Glomerular visceral epithelial cell (primary cell): ENCODE measurements around the gene ANKRD44.

Source experiments
- DNase-seq: peaks from one replicate; pipeline ENCODE4 v3.0.0-alpha.2; 2016; ENCODE audit errors: extremely low spot score

The ANKRD44 gene

DNA sequence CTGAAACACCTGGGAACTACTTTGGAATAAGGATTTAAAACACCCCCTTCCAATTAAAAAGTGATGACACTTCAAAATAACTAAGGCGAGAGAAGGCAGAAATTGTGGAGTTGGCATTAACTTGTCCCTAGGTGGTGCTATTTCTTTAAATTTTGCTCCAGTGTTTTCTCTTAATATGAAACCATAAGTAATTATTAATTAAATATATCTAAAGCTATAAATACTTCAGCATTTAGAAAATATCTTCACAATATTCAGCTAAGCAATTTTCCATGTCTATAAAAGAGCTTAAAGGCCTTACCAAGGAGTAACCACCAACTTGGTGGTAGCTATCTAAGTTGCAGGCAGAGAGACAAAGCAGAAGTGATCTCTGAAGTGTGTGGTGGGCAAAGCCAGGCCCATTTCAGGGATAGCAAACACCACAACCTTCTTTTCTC, 197.3 kb downstream of the ANKRD44 start:
- peak; percentile 30 for DNase-seq

DNA sequence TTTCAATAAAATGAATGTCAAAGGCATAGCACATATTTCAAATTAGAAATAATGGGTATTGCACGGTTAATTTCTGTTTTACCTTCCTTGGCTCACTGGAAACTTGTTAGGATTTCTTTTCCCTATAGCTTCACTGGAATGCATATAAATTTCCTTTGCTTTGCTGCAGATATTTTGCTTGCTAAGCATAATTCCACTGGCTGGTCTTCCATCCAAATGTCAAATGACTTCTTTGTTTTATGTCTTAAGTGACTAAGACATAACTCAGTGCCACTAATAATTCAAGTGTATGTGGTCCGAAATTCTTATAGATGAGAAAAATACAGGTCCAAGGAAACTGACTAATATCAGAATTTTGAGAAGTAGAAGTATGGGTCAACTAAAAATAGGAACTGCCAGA, 201.3 kb downstream of the ANKRD44 start:
- no peak for DNase-seq

DNA sequence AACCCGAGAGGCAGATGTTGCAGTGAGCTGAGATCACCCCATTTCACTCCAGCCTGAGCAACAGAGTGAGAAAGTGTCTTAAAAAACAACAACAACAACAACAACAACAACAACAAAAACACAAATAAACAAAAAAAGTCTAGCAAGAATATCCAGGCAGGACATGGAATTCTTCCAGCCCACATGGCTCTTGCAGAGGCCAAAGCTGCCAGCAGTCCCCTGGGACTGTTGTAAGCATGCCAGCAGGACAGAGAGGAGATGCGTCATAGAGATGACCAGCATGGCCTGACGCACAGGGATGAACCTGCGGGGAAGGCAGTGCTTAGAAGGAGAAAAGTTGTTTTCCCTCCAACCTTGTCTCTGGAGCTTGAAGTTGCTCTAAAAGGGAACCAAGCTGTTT, 201.8 kb downstream of the ANKRD44 start:
- DNase-seq = peak; percentile 18

DNA sequence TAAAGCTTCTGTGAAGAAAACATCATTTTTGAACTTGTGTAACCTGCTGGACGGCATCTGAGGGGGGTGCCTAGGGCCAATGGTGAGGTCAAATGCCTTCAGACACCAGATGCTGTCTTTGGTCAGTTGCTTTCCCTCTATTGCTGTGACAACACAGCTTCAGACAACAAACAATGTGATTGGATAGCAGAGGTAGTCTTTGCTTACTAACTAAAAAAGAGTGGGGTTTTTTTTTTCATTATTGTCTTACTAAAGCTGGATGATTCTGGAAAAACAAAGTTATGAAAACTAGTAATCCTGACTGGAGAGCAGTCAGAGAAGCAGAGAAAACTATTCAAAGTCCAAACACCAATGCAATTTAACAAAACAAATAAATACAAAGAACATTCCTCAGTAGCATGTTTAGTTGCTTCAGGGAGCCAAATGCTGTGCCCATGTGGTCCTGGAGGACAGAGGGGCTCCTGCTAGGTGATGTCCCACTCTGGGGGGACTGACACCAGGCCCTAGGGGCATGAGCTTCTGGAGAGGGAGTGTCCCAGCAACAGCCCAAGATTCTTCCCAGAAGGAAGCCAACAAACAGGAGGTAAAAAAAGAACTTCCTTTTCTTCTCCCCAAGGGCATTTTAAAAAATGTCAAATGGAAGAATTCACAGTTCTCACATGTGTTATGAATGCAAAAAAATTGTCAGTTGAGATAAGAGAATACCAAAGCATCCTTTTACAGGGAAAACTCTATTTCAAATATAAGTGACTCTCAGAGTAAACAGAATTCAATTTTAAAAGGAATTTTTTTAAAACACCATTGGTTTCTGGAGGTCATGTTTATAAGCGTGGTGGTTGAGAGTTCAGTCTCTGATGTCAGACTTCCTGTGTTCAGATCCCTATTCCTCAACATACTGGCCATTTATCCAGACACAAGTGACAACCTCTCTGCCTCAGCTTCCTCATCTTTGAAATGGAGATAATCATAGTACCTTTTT, 203.0 kb downstream of the ANKRD44 start:
- no peak for DNase-seq

DNA sequence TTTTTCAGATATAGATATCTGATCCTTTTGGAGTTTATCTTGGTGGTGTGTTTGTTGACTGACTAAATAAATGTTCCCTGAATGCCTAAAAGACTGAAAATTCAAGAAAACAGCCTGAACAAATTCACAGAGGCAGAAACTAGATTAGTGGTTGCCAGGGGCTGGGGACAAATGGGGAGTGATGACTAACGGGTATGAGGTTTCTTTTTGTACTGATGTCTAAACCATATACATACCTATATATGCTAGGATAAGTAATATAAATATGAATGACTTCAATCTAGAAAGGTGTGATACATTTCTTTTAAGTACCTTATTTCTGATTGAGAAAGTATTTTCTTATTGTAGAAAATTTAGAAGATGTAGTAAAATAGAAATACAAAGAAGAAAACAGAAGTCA, 207.2 kb downstream of the ANKRD44 start:
- DNase-seq = no peak

DNA sequence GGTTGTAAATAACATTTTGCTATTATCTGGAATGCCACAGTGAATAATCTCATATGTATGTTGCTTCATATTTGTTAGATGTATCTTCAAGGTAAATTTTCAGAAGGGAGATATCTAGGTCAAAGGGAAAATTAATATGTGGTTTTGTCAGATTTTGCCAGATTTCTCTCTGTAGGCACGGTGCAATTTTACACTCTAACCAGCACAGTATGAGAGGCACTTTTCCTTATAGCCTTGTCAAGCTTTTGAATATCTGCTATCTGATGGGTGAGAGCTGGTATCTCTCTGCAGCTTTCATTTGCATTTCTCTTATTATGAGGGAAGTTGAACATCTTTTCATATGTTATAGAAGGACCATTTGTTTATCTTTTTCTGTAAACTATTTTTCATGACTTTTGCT, 208.3 kb downstream of the ANKRD44 start:
- DNase-seq = no peak

DNA sequence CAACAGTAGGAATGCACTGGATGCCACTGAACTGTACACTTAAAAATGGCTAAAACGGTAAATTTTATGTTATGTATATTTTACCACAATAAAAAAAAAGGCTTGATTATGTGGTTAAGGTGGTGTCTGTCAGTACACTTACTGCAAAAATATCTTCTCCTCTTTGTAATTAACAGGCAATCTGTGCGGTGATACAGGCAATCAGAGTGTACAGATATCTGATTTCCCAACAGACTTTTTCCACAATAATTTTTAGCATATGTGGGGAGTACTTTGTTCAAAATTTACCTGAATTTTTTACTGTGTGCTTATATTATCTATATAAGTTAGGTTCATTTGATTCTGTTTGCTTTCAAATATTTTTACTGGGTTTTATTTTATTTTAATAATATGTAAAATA, 209.1 kb downstream of the ANKRD44 start:
- no peak for DNase-seq

DNA sequence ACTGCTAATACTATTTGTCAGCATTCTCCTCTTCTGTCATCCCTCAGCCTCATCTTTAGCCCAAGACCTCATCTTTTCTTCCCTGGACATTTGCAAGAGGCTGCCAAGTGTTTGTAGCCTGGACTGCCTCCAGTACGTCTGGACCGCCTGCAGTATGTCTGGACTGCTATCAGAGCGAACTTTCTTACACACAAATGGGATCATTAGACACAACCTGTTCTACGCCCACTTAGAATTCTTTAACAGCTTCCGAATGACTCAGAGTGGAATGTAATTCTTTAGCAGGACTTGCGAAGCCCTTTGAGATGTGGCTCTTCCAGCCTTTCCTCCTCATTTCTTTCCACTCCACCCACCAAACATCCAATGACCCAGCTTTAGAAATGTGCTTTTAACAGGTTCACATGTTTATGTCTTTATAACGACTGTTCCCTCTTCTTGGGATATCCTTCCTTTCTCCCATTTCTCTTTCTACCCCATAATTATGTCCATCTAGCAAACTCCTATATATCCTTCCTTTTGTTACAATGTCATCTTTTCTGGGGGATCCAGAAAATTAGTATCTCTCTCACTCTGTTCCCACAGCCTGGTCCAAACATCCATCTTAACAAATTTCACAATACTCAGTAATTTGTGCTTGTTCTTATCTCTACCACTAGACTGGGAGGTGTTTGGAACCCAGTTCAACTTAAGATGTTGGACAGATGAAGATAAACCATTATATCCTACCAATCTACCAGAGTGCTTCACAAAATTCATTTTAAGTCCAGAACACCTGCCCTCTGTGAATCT, 212.8 kb downstream of the ANKRD44 start:
- no peak for DNase-seq

DNA sequence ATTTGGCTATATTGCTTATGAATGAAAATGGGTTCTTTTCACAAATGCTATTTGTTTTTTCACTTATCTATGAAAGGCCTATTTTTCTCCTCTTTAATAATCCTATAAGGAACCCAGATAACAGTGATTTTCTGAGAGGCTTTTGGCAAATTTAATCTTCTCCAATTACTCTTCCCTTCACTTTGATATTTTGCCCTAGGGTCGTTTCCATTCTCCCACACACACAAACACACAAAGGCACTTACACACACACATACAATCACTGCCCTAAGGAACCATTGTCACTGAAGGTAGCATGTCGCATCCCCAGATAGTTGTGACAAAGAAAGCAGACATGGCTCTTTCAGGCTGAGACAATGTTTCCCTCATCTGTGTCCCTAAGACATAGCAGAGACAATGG, 213.9 kb downstream of the ANKRD44 start:
- no peak for DNase-seq

DNA sequence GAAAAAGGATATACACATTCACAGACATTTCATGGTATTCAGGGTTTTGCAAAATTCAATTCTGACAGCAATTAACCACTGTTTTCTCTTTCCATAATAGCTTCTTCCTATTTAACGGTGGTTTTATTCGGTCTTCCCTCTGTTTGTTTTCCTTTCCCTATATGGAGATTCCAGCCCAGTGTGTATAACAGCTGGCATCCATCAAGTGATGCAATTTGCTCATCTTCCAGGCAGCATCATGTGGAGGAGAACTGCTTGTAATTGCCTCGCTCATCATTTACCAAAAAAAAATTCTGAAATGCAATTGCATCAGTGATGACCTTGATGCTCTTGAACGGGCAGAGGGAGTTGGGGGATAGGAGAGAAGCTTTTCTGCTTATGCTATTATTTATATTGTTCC, 218.1 kb downstream of the ANKRD44 start:
- DNase-seq = no peak

DNA sequence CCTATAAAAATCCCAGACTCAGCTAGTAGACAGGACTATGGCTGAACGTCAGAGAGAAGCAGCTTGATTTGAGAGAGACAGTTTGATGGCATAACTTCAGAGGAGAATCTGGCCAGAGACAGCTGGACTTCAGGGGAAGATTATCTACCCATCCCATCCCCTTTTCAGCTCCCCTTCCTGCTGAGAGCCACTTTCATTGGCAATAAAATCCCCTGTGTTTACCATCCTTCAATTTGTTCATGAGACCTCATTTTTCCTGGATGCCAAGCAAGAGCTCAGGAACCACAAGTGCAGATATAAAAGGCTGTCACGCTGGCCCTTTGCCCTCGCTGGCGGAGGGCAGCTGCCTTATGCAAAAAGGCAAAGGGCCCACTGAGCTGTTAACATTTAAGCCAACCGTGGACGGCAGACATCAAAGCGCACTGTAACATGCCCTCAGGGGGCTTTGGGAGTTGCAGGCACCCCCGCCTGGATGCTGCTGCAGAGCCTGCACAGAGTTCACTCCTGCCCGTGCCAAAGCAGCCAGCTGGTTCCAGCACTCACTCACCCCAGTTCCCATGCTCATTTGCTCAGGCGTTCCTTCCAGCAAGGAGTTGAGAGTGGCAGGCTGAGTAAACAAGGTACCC, 219.7 kb downstream of the ANKRD44 start:
- no peak for DNase-seq

DNA sequence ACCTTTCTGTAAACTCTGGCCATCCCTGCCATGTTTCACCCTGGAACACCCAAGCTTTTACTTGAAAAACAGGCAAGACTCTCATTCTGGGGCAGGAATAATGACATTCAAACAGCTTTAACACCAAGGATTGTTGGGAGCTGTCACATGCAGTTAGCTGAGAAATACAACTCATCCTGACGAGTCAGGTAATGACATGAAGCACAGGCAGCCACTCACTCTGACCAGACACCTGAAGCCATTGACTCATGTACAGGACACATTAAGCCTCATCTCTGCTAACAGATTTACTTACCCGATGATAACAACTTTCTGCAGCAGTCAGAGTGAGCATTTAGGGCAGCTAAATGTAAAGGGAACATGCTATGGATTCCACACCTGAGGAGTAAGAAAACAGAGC, 220.9 kb downstream of the ANKRD44 start:
- no peak for DNase-seq

DNA sequence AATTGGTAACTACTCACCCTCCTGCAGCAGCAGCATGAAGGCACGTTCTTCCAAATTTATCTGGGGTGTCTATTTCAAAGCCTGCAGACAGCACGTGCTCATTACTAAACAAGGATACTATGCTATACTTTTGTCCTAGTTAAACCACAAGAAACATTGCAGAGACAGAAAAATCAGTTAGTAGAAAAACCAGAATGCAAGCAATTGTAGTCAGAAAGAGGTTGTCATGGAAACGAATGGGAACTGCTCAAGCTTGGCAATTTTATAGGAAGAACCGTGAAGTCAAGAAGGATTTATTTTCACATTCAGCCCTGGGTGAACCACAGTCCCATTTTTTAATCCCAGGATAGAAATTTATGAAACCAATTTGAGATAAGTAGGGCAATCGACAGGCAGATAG, 221.9 kb downstream of the ANKRD44 start:
- DNase-seq = peak; percentile 43

DNA sequence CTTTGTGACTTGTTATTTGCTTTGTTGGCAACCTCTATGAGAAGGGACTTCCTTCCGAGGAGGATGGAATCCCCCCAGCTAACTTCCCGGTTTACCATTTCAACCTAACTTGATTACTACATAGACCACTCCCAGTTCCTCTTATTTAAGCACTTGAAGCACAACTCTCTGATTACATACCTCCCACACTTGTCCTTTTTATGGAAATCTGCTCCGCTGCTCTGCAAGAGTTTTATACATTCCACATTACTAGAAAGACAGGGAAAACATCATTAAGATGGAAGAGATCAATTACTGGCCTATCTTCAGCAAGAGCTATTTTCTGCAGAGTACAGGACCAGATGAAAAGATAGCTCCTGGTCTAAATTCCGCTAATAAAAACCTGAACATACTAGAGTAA, 224.1 kb downstream of the ANKRD44 start:
- no peak for DNase-seq

DNA sequence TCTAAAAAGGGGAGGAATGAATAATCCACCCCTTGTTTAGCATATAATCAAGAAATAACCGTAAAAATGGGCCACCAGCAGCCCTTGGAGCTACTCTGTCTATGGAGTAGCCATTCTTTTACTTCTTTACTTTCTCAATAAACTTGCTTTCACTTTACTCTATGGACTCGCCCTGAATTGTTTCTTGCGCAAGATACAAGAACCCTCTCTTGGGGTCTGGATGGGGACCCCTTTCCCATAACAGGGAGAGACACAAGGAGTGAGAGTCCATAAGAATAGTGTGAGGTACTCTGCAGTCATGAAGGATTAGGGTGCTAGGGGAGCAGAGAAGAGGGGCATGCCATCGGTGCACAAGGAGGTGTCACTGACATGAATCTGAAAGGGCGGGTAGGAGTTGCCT, 224.9 kb downstream of the ANKRD44 start:
- DNase-seq = no peak

DNA sequence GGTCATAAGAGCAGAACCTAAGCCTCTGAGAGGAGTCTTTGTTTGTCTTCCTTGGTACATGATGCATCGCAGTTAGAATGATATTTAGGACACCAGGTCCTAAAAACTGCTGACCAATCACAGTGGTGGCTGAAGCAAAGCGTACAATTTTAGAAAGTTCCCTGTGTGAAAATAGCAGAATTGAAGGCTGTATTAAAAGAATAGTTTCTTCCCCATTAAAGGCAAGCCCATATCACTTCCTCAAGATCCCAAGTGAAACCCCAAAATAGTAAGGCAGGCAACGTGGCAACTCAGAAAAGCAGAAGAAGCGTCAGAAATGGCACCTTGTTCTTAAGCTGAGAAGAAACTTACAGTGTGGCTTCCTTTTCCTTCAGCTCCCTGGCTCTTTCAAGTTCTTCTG, 229.3 kb downstream of the ANKRD44 start:
- DNase-seq = no peak

DNA sequence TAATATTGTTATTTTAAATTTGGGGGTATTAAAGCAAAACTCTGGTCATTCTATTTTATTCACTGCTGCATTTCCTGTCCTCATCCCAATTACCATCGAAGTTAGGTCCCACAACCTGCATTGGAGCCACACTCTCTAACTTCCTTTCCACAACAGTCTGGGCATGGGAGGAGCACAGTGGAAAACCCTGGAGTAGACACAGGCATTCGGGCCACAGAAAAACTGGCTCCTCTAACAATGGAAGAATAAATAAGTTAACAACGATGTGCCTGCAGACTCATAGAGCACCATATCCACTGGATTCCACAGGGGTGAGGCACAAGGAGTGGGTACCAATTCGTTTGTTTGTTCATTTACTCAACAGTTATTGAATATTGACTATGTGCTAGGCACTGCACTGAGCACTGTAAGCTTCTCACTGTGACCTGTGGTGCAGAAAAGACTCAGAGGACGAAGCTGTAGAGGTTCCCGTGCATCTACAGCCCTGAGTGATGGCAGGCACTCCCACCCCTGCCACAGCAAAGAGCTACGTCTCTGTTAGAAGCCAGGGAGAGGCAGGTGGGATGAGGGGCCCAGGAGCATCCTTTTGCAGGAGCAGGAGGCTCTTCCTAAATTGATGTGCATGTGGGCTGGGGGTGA, 229.9 kb downstream of the ANKRD44 start:
- no peak for DNase-seq

DNA sequence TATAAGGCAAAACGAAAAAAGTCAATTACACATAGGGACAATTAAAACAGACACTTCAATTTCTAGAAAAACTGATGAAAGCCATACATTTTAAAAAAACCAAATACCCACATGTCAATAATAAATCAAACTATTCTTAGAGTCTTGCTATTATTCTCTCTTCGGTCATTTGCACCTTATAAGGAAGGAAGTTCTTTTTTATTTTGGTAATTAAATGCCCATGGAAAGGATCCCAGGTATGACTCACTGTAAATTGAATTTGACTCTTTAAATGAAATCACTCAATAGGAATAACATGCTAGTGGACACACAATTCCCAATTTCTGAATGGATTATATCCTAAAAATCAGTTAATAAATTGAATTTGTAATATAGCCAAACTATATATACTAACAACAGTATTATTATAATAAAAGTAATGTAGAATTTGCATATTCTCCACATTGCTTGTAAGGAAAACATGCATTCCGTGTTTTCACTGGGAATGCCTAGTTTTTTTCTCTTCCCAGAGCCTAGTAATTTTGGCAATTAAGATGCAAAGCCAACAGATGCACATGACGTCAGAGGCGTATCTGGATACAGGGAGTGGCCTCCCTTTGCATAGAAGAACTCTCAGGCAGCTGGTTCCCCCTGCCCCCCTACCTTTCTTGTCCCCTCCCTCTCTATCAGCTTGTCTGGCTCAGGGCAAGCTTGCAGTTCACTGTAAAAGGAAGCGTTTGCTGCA, 230.6 kb downstream of the ANKRD44 start:
- no peak for DNase-seq

DNA sequence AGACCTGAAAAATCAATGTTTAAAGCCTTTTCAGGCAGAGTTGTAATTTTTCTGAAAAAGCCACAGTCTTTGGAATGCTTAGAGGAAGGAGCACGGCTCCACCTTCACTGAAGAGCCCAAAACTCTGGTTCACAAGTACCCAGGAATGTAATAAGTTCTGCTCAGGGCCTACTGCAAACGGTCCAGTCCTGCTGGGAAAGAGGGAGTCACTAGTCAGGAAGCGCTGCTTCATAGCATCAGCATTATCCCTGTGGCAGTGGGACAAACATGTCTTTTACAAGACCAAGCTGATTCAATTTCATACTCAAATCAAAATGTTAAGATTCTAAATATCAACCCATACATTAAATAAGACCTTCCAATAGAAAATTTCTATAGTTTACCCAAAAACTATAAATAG, 231.2 kb downstream of the ANKRD44 start:
- no peak for DNase-seq

DNA sequence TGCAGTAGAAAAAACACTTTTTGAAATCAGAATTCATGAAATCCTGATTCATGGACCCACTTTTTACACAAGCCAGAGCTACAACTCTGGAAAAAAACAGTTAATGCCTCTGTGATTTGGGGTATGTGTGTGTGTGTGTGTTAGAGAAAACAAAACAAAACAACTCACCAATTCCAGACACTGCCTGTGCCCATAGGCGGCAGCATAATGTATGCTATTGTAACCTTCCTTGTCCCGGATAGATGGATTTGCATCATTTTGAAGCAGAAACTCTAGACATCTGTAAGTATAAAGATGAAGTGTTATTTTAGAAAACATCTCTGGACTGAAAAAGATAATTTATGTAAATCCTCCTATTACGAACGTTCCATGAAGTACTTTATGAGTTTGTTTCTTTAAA, 232.0 kb downstream of the ANKRD44 start:
- no peak for DNase-seq

DNA sequence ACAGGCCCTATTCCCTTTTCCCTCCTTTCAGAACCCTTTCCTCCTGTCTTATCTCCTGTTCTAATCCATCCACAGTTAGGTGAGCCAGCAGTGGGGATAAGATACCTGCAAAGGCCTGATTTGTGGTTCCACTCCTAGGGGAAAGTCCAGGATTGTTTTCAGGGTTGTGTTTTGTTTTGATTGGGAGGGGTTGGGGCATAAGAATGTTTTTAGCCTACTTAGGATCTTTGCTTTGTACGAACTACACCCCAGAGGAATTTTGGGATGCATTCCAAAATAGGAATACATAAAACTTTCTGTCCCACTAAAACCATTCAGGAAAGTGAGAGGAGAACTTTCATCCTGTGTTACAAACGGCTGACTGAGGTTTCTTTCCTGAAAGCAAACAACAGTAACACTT, 233.2 kb downstream of the ANKRD44 start:
- DNase-seq = no peak
